Colonic mucosa (tissue), 4 donors: ENCODE results near the gene NLRP2B. TPM values are rescaled to one million over a fixed set of nuclear protein-coding genes. Genes with fewer than 3 reads are reported as not detected.
"Not testable (repeated sequence)": the region's sequence is repeated elsewhere in the genome, so short reads cannot be mapped to it uniquely, and the experiment has no call there.

Experiments
- DNase-seq: peaks from one replicate; pipeline ENCODE4 v3.0.0-alpha.2; 2020
- H3K27ac ChIP-seq: fragments of 200-600 bp; one replicate; pipeline ENCODE4 v1.8.0; 2021
- H3K27me3 ChIP-seq: fragments of 200-600 bp; one replicate; pipeline ENCODE4 v1.8.0; 2021
- H3K36me3 ChIP-seq: fragments of 200-600 bp; one replicate; pipeline ENCODE4 v1.8.0; 2021
- H3K4me1 ChIP-seq: fragments of 200-600 bp; one replicate; pipeline ENCODE4 v1.8.0; 2021; ENCODE audit warnings: mild to moderate bottlenecking
- H3K4me3 ChIP-seq: fragments of 200-600 bp; one replicate; pipeline ENCODE4 v1.8.0; 2021
- H3K9ac ChIP-seq, 2 donors: one replicate each; pipeline ENCODE4 v1.7.0; 2013; ENCODE audit warnings: control low read depth in 2 of 2, low read depth in 2 of 2, low read length in 2 of 2
- H3K9me3 ChIP-seq: fragments of 200-600 bp; one replicate; pipeline ENCODE4 v1.8.0; 2021
- CTCF ChIP-seq: fragments of 200-600 bp; IDR thresholded peaks from one replicate; pipeline ENCODE4 v1.8.0; 2022; ENCODE audit warnings: antibody characterized with exemption, mild to moderate bottlenecking
- intact Hi-C: fragments of 100-400 bp; cut with DNase I; formaldehyde crosslinking; loops from one replicate; pipeline ENCODE4 v1.14.1; 2022
- total RNA-seq, 2 donors: library from RNA; stranded (reverse); fragmentation: NEBNext Ultra II Directional in 1 of 2; extraction: Animal tissue kit (Norgen Biotek cat#: 25700) in 1 of 2; gene quantifications; one replicate each; pipeline ENCODE4 v1.2.1, GENCODE V29; 2021
- donor health status: healthy.
- donor health status: DM: no; HTN: no; CAD: no.
- donor health status: DM: no; HTN: no; CAD: no.

The NLRP2B gene
- total RNA-seq, 2 donors from 2014 or later = not detected

GRCh38 chrX:57651169-57651919, 28.7 kb downstream of the NLRP2B start:
- no peaks in the 10 kb centered on the region for H3K27me3 ChIP-seq
- no peak for TF ChIP-seq CTCF
- no peak overlapping the region for H3K9ac ChIP-seq
- no peak for DNase-seq
- no peaks in the 10 kb centered on the region for H3K4me1 ChIP-seq
- H3K4me3 ChIP-seq = no peak overlapping the region
- intact Hi-C loops = no loop called here
- no peaks in the 10 kb centered on the region for H3K9me3 ChIP-seq
- no peaks in the 10 kb centered on the region for H3K36me3 ChIP-seq
- H3K27ac ChIP-seq = no peak overlapping the region

GRCh38 chrX:57647020-57647419, 33.0 kb downstream of the NLRP2B start:
- TF ChIP-seq CTCF = no peak
- intact Hi-C loops = no loop called here

GRCh38 chrX:57643698-57644097, 36.4 kb downstream of the NLRP2B start:
- Histone ChIP-seq H3K4me1 (no peaks in the 10 kb centered on the region), H3K27me3 (no peaks in the 10 kb centered on the region), H3K4me3 (no peak overlapping the region), H3K9ac (no peak overlapping the region), H3K36me3 (no peaks in the 10 kb centered on the region), H3K9me3 (no peaks in the 10 kb centered on the region), H3K27ac (no peak overlapping the region)
- intact Hi-C loops = no loop called here
- TF ChIP-seq CTCF = no peak
- no peak for DNase-seq

More at GRCh38 chrX:57647020-57647419, 33.0 kb downstream of the NLRP2B start:
- Histone ChIP-seq H3K9me3 (no peaks in the 10 kb centered on the region), H3K27me3 (no peaks in the 10 kb centered on the region), H3K9ac (no peak overlapping the region), H3K4me3 (no peak overlapping the region), H3K36me3 (no peaks in the 10 kb centered on the region), H3K27ac (no peak overlapping the region), H3K4me1 (no peaks in the 10 kb centered on the region)
- no peak for DNase-seq

- Histone ChIP-seq H3K36me3 (no peaks in the 10 kb centered on the region), H3K4me1 (no peaks in the 10 kb centered on the region), H3K4me3 (no peak overlapping the region), H3K27ac (no peak overlapping the region), H3K9ac (no peak overlapping the region), H3K27me3 (no peaks in the 10 kb centered on the region), H3K9me3 (no peaks in the 10 kb centered on the region)
- TF ChIP-seq CTCF = no peak
- intact Hi-C loops = no loop called here
- no peak for DNase-seq
These were observed 38.7 kb downstream of the NLRP2B start for GRCh38 chrX:57641338-57641737.

- H3K4me1 ChIP-seq = no peaks in the 10 kb centered on the region
- no peaks in the 10 kb centered on the region for H3K9me3 ChIP-seq
- DNase-seq = no peak
- no peaks in the 10 kb centered on the region for H3K27me3 ChIP-seq
- no peaks in the 10 kb centered on the region for H3K36me3 ChIP-seq
- intact Hi-C loops = no loop called here
- TF ChIP-seq CTCF = no peak
- no peak overlapping the region for H3K4me3 ChIP-seq
- no peak overlapping the region for H3K27ac ChIP-seq
- no peak overlapping the region for H3K9ac ChIP-seq
These were observed 39.4 kb downstream of the NLRP2B start for GRCh38 chrX:57640674-57641016.

- H3K9ac ChIP-seq, H3K4me1 ChIP-seq, intact Hi-C loops, H3K36me3 ChIP-seq, H3K27me3 ChIP-seq, H3K9me3 ChIP-seq, DNase-seq, H3K27ac ChIP-seq, H3K4me3 ChIP-seq: not testable (repeated sequence)
These were observed 50.6 kb downstream of the NLRP2B start for GRCh38 chrX:57629438-57629837.

Other genes with a start within 250 kb of the NLRP2B start
- 1 to 10 TPM; 5.1 to 7.9 TPM for gene ZXDB, start 88.2 kb downstream of the NLRP2B start, total RNA-seq
- 1 to 10 TPM; 2.4 to 3.8 TPM for gene ZXDA, start 230.2 kb upstream of the NLRP2B start, total RNA-seq